ENCODE measurements around the gene MAP7D1. TPM values are rescaled to one million over a fixed set of nuclear protein-coding genes. Genes with fewer than 3 reads are reported as not detected.

Gene MAP7D1
- total RNA-seq, 1 experiment from 2014 or later, result 192 TPM

DNA sequence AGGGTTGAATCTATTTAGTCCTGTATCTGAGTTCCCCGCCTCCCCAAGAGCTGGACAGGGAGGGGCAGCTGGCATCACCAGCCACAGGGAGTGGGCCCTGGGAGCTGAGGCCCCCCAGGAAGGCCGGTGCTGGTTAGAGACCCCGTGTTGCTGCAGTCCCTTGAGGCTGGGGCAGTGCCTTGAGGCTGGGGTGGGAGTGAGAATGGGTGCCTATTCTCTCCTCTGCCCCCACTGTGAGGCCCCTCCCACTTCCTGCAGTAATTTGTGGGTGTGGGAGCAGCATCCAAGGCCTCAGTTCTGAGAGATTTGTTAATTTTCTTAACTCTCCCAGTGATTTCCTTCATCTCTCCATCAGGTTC, 4.1 kb upstream of the MAP7D1 start:
- DNase-seq (ENCODE audit: low spot score), result peak; percentile 84
- TF ChIP-seq EZH2 (IDR thresholded peaks at IDR 0.05; ENCODE audit: borderline replicate concordance, low read depth, low read length, poor library complexity, severe bottlenecking), result no peak
- TF ChIP-seq, protein P1, sequence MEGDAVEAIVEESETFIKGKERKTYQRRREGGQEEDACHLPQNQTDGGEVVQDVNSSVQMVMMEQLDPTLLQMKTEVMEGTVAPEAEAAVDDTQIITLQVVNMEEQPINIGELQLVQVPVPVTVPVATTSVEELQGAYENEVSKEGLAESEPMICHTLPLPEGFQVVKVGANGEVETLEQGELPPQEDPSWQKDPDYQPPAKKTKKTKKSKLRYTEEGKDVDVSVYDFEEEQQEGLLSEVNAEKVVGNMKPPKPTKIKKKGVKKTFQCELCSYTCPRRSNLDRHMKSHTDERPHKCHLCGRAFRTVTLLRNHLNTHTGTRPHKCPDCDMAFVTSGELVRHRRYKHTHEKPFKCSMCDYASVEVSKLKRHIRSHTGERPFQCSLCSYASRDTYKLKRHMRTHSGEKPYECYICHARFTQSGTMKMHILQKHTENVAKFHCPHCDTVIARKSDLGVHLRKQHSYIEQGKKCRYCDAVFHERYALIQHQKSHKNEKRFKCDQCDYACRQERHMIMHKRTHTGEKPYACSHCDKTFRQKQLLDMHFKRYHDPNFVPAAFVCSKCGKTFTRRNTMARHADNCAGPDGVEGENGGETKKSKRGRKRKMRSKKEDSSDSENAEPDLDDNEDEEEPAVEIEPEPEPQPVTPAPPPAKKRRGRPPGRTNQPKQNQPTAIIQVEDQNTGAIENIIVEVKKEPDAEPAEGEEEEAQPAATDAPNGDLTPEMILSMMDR (conservative IDR thresholded peaks at IDR 0.05; ENCODE audit: low read depth, low read length), result no peak
- Histone ChIP-seq H3K4me1 (ENCODE audit: insufficient read depth, low read length, poor library complexity, severe bottlenecking) (peaks cover 40% of the 10 kb centered on the region), H3K27ac (ENCODE audit: low read depth, low read length, poor library complexity, severe bottlenecking) (peak overlapping the region; percentile 80), H3K27me3 (replicated peaks; ENCODE audit: insufficient read depth, low read depth, low read length, poor library complexity) (no peaks in the 10 kb centered on the region), H3K36me3 (ENCODE audit: insufficient read depth, low read length, poor library complexity, severe bottlenecking) (no peaks in the 10 kb centered on the region), H3K4me3 (ENCODE audit: low read depth, low read length, poor library complexity, severe bottlenecking) (peak overlapping the region; percentile 18), H3K9me3 (ENCODE audit: low read depth, low read length, poor library complexity, severe bottlenecking) (no peaks in the 10 kb centered on the region)
- ChIA-PET POLR2A (ENCODE audit: low non-redundant PET) (interaction anchor here (0.6 kb wide), 1 partner anchor 9 kb away, joined by 4 read pairs; no protein-coding TSS in a partner anchor), CTCF (interaction anchor here (1.2 kb wide), 1 partner anchor 36 kb away, joined by 4 read pairs; no protein-coding TSS in a partner anchor)
- BruUV-seq (replicated peaks), result no TSS peak
- intact Hi-C loops (cut with micrococcal nuclease; ENCODE audit: unreplicated experiment), result loop anchor here (2.0 kb wide), 1 partner anchor 269 kb away; no protein-coding TSS in a partner anchor

DNA sequence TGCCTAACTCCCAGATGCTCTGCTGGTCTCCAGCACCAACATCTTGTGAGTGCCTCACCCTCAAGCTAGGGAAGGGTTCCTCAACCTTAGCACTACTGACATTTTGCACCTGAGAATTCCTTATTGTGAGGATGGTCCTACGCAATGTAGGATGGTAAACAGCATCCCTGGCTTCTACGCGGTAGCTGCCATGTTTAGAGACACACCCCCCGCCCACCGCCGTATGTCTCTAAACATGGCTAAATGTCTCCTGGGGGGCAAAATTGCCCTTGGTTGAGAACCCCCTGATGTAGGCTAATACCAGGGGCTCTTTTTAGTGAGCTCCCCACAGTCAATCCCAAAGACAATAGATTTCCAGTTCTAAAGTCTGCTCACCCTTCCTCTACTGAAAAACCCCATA, 2.5 kb upstream of the MAP7D1 start:
- TF ChIP-seq, protein P1 (conservative IDR thresholded peaks at IDR 0.05; ENCODE audit: low read depth, low read length), result no peak
- no peak for TF ChIP-seq EZH2 (IDR thresholded peaks at IDR 0.05; ENCODE audit: borderline replicate concordance, low read depth, low read length, poor library complexity, severe bottlenecking)
- Histone ChIP-seq H3K27ac (ENCODE audit: low read depth, low read length, poor library complexity, severe bottlenecking) (peak overlapping the region; percentile 80), H3K9me3 (ENCODE audit: low read depth, low read length, poor library complexity, severe bottlenecking) (no peaks in the 10 kb centered on the region), H3K4me3 (ENCODE audit: low read depth, low read length, poor library complexity, severe bottlenecking) (no peak overlapping the region), H3K36me3 (ENCODE audit: insufficient read depth, low read length, poor library complexity, severe bottlenecking) (no peaks in the 10 kb centered on the region), H3K4me1 (ENCODE audit: insufficient read depth, low read length, poor library complexity, severe bottlenecking) (peaks cover 52% of the 10 kb centered on the region), H3K27me3 (replicated peaks; ENCODE audit: insufficient read depth, low read depth, low read length, poor library complexity) (no peaks in the 10 kb centered on the region)
- no TSS peak for BruUV-seq (replicated peaks)
- intact Hi-C loops (cut with micrococcal nuclease; ENCODE audit: unreplicated experiment), result no loop called here
- POLR2A ChIA-PET (ENCODE audit: low non-redundant PET), result no interaction called here
- no peak for DNase-seq (ENCODE audit: low spot score)
- CTCF ChIA-PET, result interaction anchor here (0.6 kb wide), 1 partner anchor 37 kb away, joined by 4 read pairs; no protein-coding TSS in a partner anchor

DNA sequence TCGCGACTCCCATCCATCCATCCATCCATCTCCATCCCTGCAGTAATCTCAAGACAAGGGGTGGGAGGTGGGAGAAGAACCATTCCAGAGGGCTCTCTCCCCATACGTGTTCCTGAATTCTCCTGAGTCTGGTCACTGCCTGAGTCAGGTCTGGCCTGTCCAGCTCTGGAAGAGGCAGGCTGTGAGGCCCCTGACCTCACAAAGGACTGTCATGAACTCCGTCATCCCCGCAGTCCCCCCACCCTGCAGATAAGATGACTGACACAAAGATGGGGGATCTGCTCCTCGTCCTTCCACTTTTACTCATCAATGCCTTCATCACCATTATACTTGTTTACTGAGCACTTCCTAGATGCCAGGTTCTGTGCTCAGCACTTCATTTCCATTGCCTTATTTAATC, 1.6 kb upstream of the MAP7D1 start:
- no peaks in the 10 kb centered on the region for H3K27me3 ChIP-seq (replicated peaks; ENCODE audit: insufficient read depth, low read depth, low read length, poor library complexity)
- H3K4me1 ChIP-seq (ENCODE audit: insufficient read depth, low read length, poor library complexity, severe bottlenecking), result peaks cover 54% of the 10 kb centered on the region
- H3K9me3 ChIP-seq (ENCODE audit: low read depth, low read length, poor library complexity, severe bottlenecking), result no peaks in the 10 kb centered on the region
- ChIA-PET POLR2A (ENCODE audit: low non-redundant PET) (no interaction called here), CTCF (no interaction called here)
- H3K4me3 ChIP-seq (ENCODE audit: low read depth, low read length, poor library complexity, severe bottlenecking), result no peak overlapping the region
- no peak for TF ChIP-seq EZH2 (IDR thresholded peaks at IDR 0.05; ENCODE audit: borderline replicate concordance, low read depth, low read length, poor library complexity, severe bottlenecking)
- TF ChIP-seq, protein P1 (conservative IDR thresholded peaks at IDR 0.05; ENCODE audit: low read depth, low read length), result no peak
- no peak for DNase-seq (ENCODE audit: low spot score)
- no peaks in the 10 kb centered on the region for H3K36me3 ChIP-seq (ENCODE audit: insufficient read depth, low read length, poor library complexity, severe bottlenecking)
- BruUV-seq (replicated peaks), result no TSS peak
- H3K27ac ChIP-seq (ENCODE audit: low read depth, low read length, poor library complexity, severe bottlenecking), result peak overlapping the region; percentile 98
- intact Hi-C loops (cut with micrococcal nuclease; ENCODE audit: unreplicated experiment), result no loop called here

All from A673 (cell line).